ENCODE data around the gene B4GALT5. TPM values are rescaled to one million over a fixed set of nuclear protein-coding genes. Genes with fewer than 3 reads are reported as not detected.

B4GALT5 gene
- total RNA-seq, 1 experiment from 2014 or later = 77.0 TPM

DNA sequence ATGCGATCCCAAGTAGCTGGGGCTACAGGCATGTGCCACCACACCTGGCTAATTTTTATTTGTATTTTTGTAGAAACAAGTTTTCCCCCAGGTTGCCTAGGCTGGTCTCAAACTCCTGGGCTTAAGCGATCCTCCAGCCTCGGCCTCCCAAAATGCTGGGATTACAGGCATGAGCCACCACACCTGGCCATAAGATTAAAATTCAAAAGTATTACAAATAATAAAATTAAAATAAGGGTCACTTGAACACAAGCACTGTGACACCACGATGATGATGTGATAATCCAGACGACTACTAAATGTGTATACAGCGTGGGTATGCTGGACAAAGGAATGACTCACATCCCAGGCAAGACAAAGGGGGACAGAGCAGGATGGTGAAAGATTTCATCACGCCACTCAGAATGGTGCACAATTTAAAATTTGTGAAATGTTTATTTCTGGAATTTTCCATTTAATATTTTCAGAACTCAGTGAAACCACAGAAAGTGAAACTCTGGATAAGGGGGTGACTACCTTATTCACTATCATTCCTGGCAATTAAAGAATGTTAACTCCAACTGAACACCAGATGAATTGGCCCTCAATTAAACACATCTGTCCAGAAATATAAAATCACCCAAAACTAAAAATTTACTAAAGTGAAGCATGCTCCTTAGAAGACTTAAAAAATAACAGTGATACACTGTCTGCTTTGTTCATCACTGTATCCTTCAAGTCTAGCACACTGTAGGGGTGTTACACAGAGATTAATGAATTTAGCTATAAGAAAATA lies 13.1 kb downstream of the B4GALT5 start:
- no peak for DNase-seq
- no peak overlapping the region for H4K91ac ChIP-seq (ENCODE audit: insufficient read length, low read depth, low read length)
- no peaks in the 10 kb centered on the region for H3K9me3 ChIP-seq (ENCODE audit: control insufficient read depth, low read depth, low read length)
- no peak overlapping the region for H2BK12ac ChIP-seq (ENCODE audit: insufficient read length, low read depth, low read length)
- H3K14ac ChIP-seq (ENCODE audit: insufficient read depth, low read length) = no peak overlapping the region
- H3K27ac ChIP-seq (ENCODE audit: insufficient read length, low read depth, low read length) = no peak overlapping the region
- no peak overlapping the region for H3K23ac ChIP-seq (ENCODE audit: insufficient read length, low read depth, low read length)
- no peak overlapping the region for H4K8ac ChIP-seq (replicated peaks; ENCODE audit: insufficient read length, low read depth, low read length)
- no peak overlapping the region for H2BK20ac ChIP-seq (ENCODE audit: low read depth, low read length, poor library complexity, severe bottlenecking)
- no peak overlapping the region for H3K9ac ChIP-seq (ENCODE audit: extremely low read depth, insufficient read length, low read length)
- H4K20me1 ChIP-seq (ENCODE audit: control insufficient read depth, insufficient read depth, insufficient read length) = no peaks in the 10 kb centered on the region
- no peak overlapping the region for H2BK5ac ChIP-seq (ENCODE audit: insufficient read length, low read length)
- TF ChIP-seq, protein P1, sequence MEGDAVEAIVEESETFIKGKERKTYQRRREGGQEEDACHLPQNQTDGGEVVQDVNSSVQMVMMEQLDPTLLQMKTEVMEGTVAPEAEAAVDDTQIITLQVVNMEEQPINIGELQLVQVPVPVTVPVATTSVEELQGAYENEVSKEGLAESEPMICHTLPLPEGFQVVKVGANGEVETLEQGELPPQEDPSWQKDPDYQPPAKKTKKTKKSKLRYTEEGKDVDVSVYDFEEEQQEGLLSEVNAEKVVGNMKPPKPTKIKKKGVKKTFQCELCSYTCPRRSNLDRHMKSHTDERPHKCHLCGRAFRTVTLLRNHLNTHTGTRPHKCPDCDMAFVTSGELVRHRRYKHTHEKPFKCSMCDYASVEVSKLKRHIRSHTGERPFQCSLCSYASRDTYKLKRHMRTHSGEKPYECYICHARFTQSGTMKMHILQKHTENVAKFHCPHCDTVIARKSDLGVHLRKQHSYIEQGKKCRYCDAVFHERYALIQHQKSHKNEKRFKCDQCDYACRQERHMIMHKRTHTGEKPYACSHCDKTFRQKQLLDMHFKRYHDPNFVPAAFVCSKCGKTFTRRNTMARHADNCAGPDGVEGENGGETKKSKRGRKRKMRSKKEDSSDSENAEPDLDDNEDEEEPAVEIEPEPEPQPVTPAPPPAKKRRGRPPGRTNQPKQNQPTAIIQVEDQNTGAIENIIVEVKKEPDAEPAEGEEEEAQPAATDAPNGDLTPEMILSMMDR (conservative IDR thresholded peaks at IDR 0.05) = no peak
- H3K4me1 Mint-ChIP-seq = peaks cover 65 to 75% of the 10 kb centered on the region in 2 experiments
- H3K27ac Mint-ChIP-seq = peak overlapping the region; percentile 27 to 81 (median 77); a peak in 4 of 7 replicates
- no peak overlapping the region for H3K4me2 ChIP-seq (ENCODE audit: insufficient read depth, insufficient read length, low read length)
- no peak overlapping the region for H2AFZ ChIP-seq (ENCODE audit: low read length)
- H3K4me3 Mint-ChIP-seq = no peak overlapping the region
- no peak overlapping the region for H4K5ac ChIP-seq (ENCODE audit: insufficient read length, low read depth, low read length)
- H3K56ac ChIP-seq (ENCODE audit: insufficient read length, low read depth, low read length) = no peak overlapping the region
- no peaks in the 10 kb centered on the region for H3K9me3 Mint-ChIP-seq
- H3K79me1 ChIP-seq (ENCODE audit: insufficient read depth, low read depth, low read length, poor library complexity, severe bottlenecking) = peaks cover 7% of the 10 kb centered on the region
- WGBS (ENCODE audit: extremely low coverage, insufficient read length, low lambda C conversion rate) = no CpG with 5 or more reads among the region's 7 CpGs
- no peak overlapping the region for H3K4ac ChIP-seq (ENCODE audit: low read depth, low read length)
- no peaks in the 10 kb centered on the region for H3K27me3 ChIP-seq (ENCODE audit: insufficient read depth, low read length)
- H3K79me2 ChIP-seq (ENCODE audit: insufficient read depth, low read length) = peaks cover 69% of the 10 kb centered on the region
- H3K4me1 ChIP-seq (ENCODE audit: insufficient read depth, low read length) = peaks cover 13% of the 10 kb centered on the region; the same call in 1 of the 2 replicates
- no peak overlapping the region for H2BK15ac ChIP-seq (ENCODE audit: low read depth, low read length)
- H3K23me2 ChIP-seq (ENCODE audit: insufficient read length, low read depth, low read length, poor library complexity, severe bottlenecking) = no peaks in the 10 kb centered on the region
- peaks cover 2 to 10% (median 4%) of the 10 kb centered on the region in 3 experiments; a peak in 5 of 7 replicates for H3K36me3 Mint-ChIP-seq (ENCODE audit: insufficient read depth in 1 of 3, low read depth in 3 of 3)
- no peak overlapping the region for H3K18ac ChIP-seq (ENCODE audit: insufficient read length, low read depth, low read length)
- H3K27me3 Mint-ChIP-seq (ENCODE audit: low read depth) = no peaks in the 10 kb centered on the region
- no peak overlapping the region for H2BK120ac ChIP-seq (ENCODE audit: low read depth, low read length, poor library complexity, severe bottlenecking)
- H3T11ph ChIP-seq (ENCODE audit: low read length) = no peak overlapping the region
- H2AK5ac ChIP-seq (ENCODE audit: insufficient read length, low read length) = no peak overlapping the region
